Brain microvascular endothelial cell (primary cell): ENCODE data around the gene ZNF211.

Experiments
- DNase-seq: peaks from one replicate; pipeline ENCODE4 v3.0.0-alpha.2; 2020
- H3K27ac ChIP-seq: fragments of 250-450 bp; sonication (Bioruptor Pico); 2 replicates; pipeline ENCODE4 v1.5.1; 2020; ENCODE audit warnings: mild to moderate bottlenecking, moderate library complexity
- H3K27me3 ChIP-seq: fragments of 250-450 bp; sonication (Bioruptor Pico); replicated peaks from 2 replicates; pipeline ENCODE4 v1.5.1; 2020; ENCODE audit warnings: mild to moderate bottlenecking
- H3K36me3 ChIP-seq: fragments of 250-450 bp; sonication (Bioruptor Pico); replicated peaks from 2 replicates; pipeline ENCODE4 v1.5.1; 2020; ENCODE audit warnings: mild to moderate bottlenecking
- H3K4me3 ChIP-seq: 2 replicates; pipeline ENCODE4 v1.5.1; 2011; ENCODE audit warnings: low read depth, mild to moderate bottlenecking, control low read depth, low read length, moderate library complexity
- CTCF ChIP-seq: IDR thresholded peaks from 2 replicates; pipeline ENCODE4 v1.5.1; 2011; ENCODE audit warnings: low read depth, mild to moderate bottlenecking, moderate library complexity, low read length, control low read depth, inconsistent platforms; ENCODE audit errors: missing control alignments
- in situ Hi-C: cut with HindIII; loops from 2 replicates; pipeline ENCODE4 v1.10.0; 2017; ENCODE audit warnings: low sequenced_read_pairs, low pct_ligation_motif_present

Gene ZNF211

GRCh38 chr19:57665261-57665806 is 32.4 kb downstream of the ZNF211 start:
- TF ChIP-seq CTCF = no peak
- H3K4me3 ChIP-seq = no peak overlapping the region
- no peaks in the 10 kb centered on the region for H3K27me3 ChIP-seq
- in situ Hi-C loops = no loop called here
- no peak overlapping the region for H3K27ac ChIP-seq
- DNase-seq = no peak
- no peaks in the 10 kb centered on the region for H3K36me3 ChIP-seq

- no peak for DNase-seq
- in situ Hi-C loops = no loop called here
- Histone ChIP-seq H3K27ac (no peak overlapping the region), H3K27me3 (no peaks in the 10 kb centered on the region), H3K4me3 (no peak overlapping the region), H3K36me3 (no peaks in the 10 kb centered on the region)
- TF ChIP-seq CTCF = no peak
Measured at GRCh38 chr19:57667228-57667627, 34.3 kb downstream of the ZNF211 start.

- H3K27ac ChIP-seq = no peak within 1 kb of the TSS
- TF ChIP-seq CTCF = no peak
- no peaks in the 10 kb centered on the region for H3K36me3 ChIP-seq
- in situ Hi-C loops = no loop called here
- H3K4me3 ChIP-seq = no peak within 1 kb of the TSS
- no peaks in the 10 kb centered on the region for H3K27me3 ChIP-seq
- DNase-seq = no peak
Measured at GRCh38 chr19:57668635-57669034, 35.7 kb downstream of the ZNF211 start, which contains the start of gene ZSCAN4. Gene ZSCAN4, plus strand, starts transcription at chr19:57668935. Its CDS starts 7,211 bp downstream, at chr19:57676146.

GRCh38 chr19:57671124-57671895 is 38.3 kb downstream of the ZNF211 start:
- no peaks in the 10 kb centered on the region for H3K27me3 ChIP-seq
- H3K27ac ChIP-seq = no peak overlapping the region
- in situ Hi-C loops = no loop called here
- no peaks in the 10 kb centered on the region for H3K36me3 ChIP-seq
- no peak for DNase-seq
- no peak overlapping the region for H3K4me3 ChIP-seq
- TF ChIP-seq CTCF = no peak

- TF ChIP-seq CTCF = no peak
- H3K36me3 ChIP-seq = no peaks in the 10 kb centered on the region
- no peak overlapping the region for H3K4me3 ChIP-seq
- DNase-seq = no peak
- H3K27ac ChIP-seq = no peak overlapping the region
- in situ Hi-C loops = no loop called here
- no peaks in the 10 kb centered on the region for H3K27me3 ChIP-seq
Measured at GRCh38 chr19:57672466-57672865, 39.5 kb downstream of the ZNF211 start.
